HG03025 (cell line): ENCODE data around the gene RUFY2.
A peak's percentile ranks its signal among the peaks of the same experiment; 100 is the strongest.
"Not testable (repeated sequence)": the region's sequence is repeated elsewhere in the genome, so short reads cannot be mapped to it uniquely, and the experiment has no call there.

Source experiments
- ATAC-seq: cut with Tn5 transposase; IDR thresholded peaks from one replicate; pipeline ENCODE4 v1.9.1; 2021; ENCODE audit warnings: mild to moderate bottlenecking, moderate library complexity; ENCODE audit not compliant: unreplicated experiment, low FRiP score

RUFY2 gene

DNA sequence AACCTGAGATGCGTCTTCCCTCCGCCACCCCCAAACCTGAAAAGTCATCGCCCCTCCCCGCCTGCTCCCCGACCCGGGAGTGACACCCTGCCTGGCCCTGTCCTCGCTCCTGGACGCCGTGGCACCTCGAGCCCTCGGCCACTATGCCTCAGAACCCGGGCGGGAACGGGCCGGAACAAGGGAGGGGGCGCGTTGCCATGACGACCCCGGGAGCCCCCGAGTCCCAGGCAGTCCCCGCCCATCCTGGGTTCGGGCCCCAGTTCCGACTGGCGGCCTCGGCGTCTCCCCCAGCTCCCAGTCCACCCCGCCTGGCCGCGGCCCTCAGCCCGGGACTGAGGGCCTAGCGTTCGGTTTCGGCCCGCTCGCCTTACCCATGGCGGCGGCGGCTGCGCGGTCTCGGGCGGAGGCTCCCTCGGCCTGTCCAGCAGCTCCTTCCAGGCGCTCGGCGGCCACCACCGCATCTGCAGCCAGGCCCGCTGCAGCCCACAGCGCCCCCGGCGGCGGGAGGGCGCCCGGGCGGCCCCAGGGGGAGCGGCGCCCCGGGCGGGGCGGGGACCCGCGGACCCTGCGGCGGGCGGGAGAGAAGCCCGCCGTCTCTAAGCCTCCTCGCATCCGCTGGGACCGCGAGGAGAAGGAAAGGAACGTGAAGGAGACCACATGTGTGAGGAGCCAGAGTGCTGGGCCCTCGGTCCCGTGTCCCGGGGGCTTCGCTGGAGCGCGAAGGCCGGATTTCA, at the start of gene RUFY2:
Gene RUFY2, minus strand, starts transcription at position 463 of the 734 bp plus-strand sequence. Its CDS starts 88 bp downstream, at position 375.
- ATAC-seq: peak; percentile 95

DNA sequence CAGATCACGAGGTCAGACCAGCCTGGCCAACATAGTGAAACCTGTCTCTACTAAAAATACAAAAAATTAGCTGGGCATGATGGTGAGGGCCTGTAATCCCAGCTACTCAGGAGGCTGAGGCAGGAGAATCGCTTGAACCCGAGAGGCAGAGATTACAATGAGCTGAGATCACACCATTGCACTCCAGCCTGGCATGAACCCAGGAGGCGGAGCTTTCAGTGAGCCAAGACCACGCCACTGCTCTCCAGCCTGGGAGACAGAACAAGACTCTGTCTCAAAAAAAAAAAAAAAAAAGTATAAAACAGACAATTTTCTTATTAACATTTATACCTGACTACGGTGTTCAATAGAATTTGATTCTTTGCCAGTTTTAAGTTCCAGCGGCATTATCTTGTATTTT, 42.6 kb upstream of the RUFY2 start:
- ATAC-seq: not testable (repeated sequence)

GRCh38 chr10:68446179-68446578, 39.1 kb upstream of the RUFY2 start:
- no peak for ATAC-seq

DNA sequence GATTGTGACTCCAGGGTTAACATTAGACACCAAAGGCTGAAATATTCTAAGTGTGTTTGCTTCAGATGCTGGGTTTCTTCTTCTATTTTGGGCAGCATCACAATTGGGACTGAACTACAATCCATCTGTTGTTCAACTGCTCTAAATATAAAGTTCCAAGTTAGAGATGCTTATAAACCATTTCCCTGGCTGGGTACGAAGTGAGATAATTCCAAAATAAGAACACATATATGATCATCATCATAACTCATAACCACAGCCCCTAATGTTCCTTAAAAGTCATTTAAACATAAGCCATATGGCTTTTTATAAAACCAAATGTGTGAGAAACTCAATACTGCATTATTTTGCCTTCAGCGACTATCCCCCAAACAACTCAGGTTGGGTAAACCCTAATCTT, 35.9 kb upstream of the RUFY2 start:
- ATAC-seq: no peak

GRCh38 chr10:68440898-68441297, 33.8 kb upstream of the RUFY2 start:
- ATAC-seq: no peak

GRCh38 chr10:68435803-68436202, 28.7 kb upstream of the RUFY2 start:
- ATAC-seq: no peak

DNA sequence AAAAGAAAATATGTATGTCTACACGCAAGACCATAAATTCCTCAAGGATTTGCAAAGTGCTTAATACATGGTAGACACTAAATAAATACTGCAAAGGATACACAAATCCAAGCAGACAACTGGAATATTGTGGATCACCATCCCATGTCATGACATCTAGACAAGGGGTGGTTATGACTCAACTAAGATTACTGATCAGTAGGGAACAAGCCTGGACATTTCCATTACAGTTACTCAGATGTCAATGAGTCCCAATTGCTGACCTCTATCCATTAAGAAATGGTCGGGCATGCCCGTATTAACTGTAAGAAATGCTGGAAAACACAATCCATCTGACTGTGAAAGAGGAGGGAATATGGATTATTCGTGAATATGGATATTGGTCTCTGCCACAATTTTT, 27.6 kb upstream of the RUFY2 start:
- no peak for ATAC-seq

- no peak for ATAC-seq
These were observed 21.5 kb upstream of the RUFY2 start for GRCh38 chr10:68428396-68429104.

- no peak for ATAC-seq
These were observed 17.5 kb upstream of the RUFY2 start for GRCh38 chr10:68424454-68425014.

GRCh38 chr10:68423522-68423921, 16.4 kb upstream of the RUFY2 start:
- no peak for ATAC-seq

GRCh38 chr10:68419376-68419775, 12.3 kb upstream of the RUFY2 start:
- ATAC-seq: no peak

GRCh38 chr10:68408898-68409518, 1.9 kb upstream of the RUFY2 start:
- no peak for ATAC-seq

DNA sequence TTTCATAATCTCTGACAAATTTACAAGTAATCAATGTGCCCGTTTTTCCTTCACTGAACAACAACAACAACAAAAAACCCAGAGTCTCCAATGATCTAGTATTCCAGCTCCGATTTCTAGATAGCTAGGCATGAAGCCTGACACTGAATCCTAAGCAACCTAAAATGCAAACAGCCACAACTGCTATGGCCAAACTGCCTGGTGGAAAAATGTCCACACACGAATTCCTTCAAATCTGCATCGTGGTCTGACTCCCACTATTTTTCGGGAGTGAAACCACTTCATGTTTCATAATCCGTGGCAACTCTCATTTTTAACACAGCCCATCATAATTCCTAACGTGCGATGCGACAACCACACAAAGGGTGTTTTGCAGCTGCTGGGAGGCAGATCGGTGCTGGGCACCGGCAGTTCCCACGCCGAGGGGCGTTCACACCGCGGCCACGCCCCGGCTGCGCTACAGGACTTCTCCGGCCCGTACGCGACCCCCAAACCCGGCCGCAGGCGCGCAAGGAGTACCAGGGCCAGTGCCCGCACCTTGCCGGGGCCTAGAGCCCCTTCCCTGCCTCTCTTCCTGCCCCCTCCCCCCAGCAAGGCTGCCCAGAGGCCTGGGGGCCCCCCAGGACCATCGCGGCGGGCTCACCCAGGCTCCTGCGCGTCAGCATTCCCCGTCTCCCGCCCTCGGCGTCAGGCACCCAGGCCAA, 814 bp downstream of the RUFY2 start:
- ATAC-seq: peak; percentile 25

GRCh38 chr10:68403701-68404100, 3.4 kb downstream of the RUFY2 start:
- no peak for ATAC-seq

GRCh38 chr10:68402276-68402675, 4.8 kb downstream of the RUFY2 start:
- ATAC-seq: no peak

DNA sequence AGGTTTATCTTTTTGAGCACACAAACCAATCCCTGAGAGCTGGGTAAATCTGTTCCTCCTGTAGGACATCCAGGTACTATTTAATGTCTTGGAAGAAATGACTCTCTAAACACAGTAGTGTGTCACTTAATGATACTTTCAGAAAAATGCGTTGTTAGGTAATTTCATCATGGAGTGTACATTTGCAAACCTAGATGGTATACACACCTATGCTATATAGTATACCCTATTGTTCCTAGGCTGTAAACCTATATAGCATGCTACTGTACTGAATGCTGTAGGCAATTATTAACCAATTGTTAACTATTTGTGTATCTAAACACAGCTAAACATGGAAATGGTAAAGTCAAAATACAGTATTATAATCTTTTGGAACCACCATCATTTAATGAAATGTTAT, 10.1 kb downstream of the RUFY2 start:
- no peak for ATAC-seq

- no peak for ATAC-seq
These were observed 21.3 kb downstream of the RUFY2 start for GRCh38 chr10:68385740-68386139.

DNA sequence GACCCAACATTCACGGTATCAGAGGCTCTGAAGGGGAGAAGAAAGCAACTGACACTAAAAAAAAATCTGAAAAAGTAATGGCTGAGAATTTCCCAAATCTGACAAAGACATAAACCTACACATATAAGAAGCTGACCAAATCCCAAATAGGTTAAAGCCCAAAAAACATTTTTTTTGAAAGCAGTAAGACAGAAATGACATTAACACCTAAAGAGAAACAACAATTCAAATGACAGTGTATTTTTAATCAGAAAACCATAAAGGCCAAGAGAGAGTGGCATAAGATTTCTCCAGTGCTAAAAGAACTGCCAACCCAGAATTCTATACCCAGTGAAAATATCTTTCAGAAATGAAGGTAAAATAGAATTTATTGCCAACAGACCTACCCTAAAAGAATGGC, 35.5 kb downstream of the RUFY2 start:
- no peak for ATAC-seq

DNA sequence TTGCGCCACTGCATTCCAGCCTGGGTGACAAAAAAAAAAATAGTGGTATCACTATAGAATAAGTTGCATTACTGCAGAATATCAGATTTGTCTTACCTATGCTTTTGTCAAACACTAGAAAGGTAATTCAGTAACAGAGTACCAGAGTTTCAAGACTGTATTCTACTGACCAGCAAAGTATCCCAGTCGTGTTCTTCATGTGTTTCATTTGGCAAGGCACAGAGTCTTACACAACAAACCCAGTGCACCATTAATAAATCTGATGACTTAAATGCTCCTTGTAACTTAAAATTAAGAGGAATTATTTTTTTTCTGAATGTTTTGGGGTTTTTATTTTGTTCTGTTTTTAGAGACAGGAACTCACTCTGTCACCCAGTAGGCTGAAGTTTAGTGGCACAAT, 40.0 kb downstream of the RUFY2 start:
- no peak for ATAC-seq

DNA sequence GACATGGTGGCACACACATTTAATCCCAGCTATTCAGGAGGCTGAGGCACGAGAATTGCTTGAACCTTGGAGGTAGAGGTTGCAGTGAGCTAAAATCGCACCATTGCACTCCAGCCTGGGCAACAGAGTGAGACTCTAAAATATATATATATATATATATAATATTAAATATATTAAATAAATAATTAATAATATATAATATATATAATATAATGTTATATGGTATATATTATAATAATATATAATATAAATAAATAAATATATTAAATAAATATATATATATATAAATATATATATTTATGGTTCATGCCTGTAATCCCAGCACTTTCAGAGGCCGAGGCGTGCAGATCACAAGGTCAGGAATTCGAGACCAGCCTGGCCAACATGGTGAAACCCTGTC, 40.5 kb downstream of the RUFY2 start:
- no peak for ATAC-seq

DNA sequence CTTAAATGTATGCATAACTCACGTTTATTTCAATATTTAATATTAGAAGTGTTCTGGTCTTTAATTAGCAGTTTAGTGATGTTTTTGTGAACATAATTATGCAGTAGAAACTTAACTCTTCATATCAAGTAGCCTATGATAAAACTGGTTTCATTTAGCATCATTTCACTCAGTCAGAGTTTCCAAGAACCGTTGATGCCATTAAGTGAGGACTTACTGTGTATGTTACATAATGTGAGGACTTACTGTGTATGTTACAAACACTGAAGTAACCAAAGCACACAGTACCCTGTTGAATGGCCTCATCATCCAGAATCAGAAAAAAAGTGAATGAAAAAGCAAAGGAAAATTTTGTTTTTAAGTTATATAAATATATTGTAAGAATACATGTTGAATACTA, 41.5 kb downstream of the RUFY2 start:
- ATAC-seq: no peak
